Lower lobe of right lung (tissue), 2 donors: ENCODE data around the gene TMEM156. TPM values are rescaled to one million over a fixed set of nuclear protein-coding genes. Genes with fewer than 3 reads are reported as not detected.

Experiments used
- ATAC-seq, 2 donors: fragments of 200-7000 bp; cut with Tn5 transposase; one replicate each; pipeline ENCODE4 v1.9.1; 2020 to 2022; ENCODE audit warnings: mild to moderate bottlenecking in 2 of 2, moderate library complexity in 2 of 2
- DNase-seq: peaks from one replicate; pipeline ENCODE4 v3.0.0-alpha.2; 2020
- H3K27ac ChIP-seq: fragments of 200-600 bp; one replicate; pipeline ENCODE4 v1.8.0; 2022
- H3K27me3 ChIP-seq: fragments of 200-600 bp; one replicate; pipeline ENCODE4 v1.8.0; 2022; ENCODE audit warnings: low read depth
- H3K36me3 ChIP-seq: fragments of 200-600 bp; one replicate; pipeline ENCODE4 v1.8.0; 2022; ENCODE audit warnings: mild to moderate bottlenecking
- H3K4me1 ChIP-seq: fragments of 200-600 bp; one replicate; pipeline ENCODE4 v1.8.0; 2022
- H3K4me3 ChIP-seq: fragments of 200-600 bp; one replicate; pipeline ENCODE4 v1.8.0; 2022; ENCODE audit warnings: mild to moderate bottlenecking
- H3K9me3 ChIP-seq: fragments of 200-600 bp; one replicate; pipeline ENCODE4 v1.8.0; 2022
- intact Hi-C: fragments of 100-400 bp; cut with DNase I; formaldehyde crosslinking; loops from one replicate; pipeline ENCODE4 v1.11.0; 2022
- total RNA-seq: library from RNA; stranded (reverse); fragmentation: NEBNext Ultra II Directional; extraction: Animal tissue kit (Norgen Biotek cat#: 25700); gene quantifications from one replicate; pipeline ENCODE4 v1.2.1, GENCODE V29; 2021
- TF ChIP-seq, protein P1 (sequence below): fragments of 200-600 bp; IDR thresholded peaks from one replicate; pipeline ENCODE4 v1.8.0; 2022; ENCODE audit warnings: antibody characterized with exemption, mild to moderate bottlenecking
- donor health status: DM: no; HTN: yes; CAD: no; lungs with severe emphysema.

The TMEM156 gene
- total RNA-seq, 1 donor from 2014 or later: 0.62 TPM

DNA sequence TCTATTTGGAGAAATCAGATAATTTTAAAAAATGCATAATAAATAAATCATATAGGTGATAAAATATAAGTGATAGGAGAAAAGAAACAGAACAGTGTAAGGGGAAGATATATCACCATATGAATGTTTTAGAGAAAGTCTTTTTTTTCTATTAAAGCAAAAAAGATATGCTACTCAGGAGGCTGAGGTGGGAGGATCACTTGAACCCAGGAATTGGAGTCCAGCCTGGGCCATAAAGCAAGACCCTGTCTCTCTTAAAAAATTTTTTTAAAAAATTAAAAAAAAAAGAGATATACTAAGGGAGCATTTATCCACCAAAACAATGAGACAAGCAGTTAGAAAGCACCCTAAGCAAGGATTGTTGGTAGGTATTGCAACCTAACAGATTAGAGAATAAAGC, 6.1 kb downstream of the TMEM156 start:
- Histone ChIP-seq H3K27me3 (no peaks in the 10 kb centered on the region), H3K36me3 (no peaks in the 10 kb centered on the region), H3K27ac (no peak overlapping the region), H3K9me3 (no peaks in the 10 kb centered on the region), H3K4me1 (no peaks in the 10 kb centered on the region), H3K4me3 (no peak overlapping the region)
- DNase-seq (no peak), ATAC-seq (no peak)
- TF ChIP-seq, protein P1, sequence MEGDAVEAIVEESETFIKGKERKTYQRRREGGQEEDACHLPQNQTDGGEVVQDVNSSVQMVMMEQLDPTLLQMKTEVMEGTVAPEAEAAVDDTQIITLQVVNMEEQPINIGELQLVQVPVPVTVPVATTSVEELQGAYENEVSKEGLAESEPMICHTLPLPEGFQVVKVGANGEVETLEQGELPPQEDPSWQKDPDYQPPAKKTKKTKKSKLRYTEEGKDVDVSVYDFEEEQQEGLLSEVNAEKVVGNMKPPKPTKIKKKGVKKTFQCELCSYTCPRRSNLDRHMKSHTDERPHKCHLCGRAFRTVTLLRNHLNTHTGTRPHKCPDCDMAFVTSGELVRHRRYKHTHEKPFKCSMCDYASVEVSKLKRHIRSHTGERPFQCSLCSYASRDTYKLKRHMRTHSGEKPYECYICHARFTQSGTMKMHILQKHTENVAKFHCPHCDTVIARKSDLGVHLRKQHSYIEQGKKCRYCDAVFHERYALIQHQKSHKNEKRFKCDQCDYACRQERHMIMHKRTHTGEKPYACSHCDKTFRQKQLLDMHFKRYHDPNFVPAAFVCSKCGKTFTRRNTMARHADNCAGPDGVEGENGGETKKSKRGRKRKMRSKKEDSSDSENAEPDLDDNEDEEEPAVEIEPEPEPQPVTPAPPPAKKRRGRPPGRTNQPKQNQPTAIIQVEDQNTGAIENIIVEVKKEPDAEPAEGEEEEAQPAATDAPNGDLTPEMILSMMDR: no peak
- intact Hi-C loops: no loop called here

DNA sequence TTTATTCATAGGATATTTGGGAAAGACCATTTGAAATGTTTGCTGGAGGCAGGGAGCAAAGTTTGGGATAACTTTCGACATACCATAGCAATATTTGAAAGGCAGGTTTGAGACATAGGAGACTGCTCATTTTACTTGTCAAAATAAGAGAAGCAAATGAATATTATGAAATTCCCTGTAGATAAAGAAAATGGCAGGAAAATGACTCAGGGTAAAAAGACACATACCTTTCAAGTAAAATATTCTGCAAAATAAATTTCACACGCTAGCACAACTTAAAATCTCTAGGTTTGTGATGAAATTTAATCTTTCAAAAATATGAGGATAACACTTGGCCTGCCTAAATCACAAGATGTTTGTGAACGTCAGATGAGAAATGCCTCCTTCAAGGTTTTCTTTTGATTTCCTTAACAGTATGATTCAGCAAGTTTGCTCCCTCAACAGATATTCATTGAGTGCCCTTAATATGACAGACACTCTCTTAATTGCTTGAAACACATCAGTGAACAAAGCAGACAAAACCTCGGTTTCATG, 6.6 kb downstream of the TMEM156 start:
- intact Hi-C loops: no loop called here
- H3K27ac ChIP-seq: no peak overlapping the region
- ATAC-seq (no peak), DNase-seq (no peak)
- no peaks in the 10 kb centered on the region for H3K36me3 ChIP-seq
- no peak overlapping the region for H3K4me3 ChIP-seq
- no peaks in the 10 kb centered on the region for H3K4me1 ChIP-seq
- H3K9me3 ChIP-seq: no peaks in the 10 kb centered on the region
- TF ChIP-seq, protein P1: no peak
- H3K27me3 ChIP-seq: no peaks in the 10 kb centered on the region

DNA sequence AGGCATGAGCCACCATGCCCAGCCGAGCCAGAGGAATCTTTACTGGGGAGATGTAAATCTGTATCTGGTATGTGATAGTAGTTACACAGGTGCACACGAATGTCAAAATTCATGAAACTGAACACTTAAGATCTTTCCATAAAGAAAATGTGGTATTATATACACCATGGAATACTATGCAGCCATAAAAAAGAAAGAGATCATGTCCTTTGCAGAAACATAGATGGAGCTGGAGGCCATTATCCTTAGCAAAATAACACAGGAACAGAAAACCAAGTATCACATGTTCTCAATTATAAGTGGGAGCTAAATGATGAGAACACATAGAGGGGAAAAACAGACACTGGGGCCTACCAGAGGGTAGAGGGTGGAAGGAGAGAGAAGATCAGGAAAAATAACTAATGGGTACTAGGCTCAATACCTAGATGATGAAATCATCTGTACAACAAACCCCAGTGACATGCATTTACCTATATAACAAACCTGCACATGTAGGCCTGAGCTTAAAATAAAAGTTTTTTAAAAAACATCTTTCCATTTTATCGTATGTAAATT, 7.8 kb downstream of the TMEM156 start:
- Histone ChIP-seq H3K4me1 (no peaks in the 10 kb centered on the region), H3K27me3 (no peaks in the 10 kb centered on the region), H3K4me3 (no peak overlapping the region), H3K36me3 (no peaks in the 10 kb centered on the region), H3K9me3 (no peaks in the 10 kb centered on the region), H3K27ac (no peak overlapping the region)
- DNase-seq: no peak
- TF ChIP-seq, protein P1: no peak
- intact Hi-C loops: no loop called here
- ATAC-seq: no peak

DNA sequence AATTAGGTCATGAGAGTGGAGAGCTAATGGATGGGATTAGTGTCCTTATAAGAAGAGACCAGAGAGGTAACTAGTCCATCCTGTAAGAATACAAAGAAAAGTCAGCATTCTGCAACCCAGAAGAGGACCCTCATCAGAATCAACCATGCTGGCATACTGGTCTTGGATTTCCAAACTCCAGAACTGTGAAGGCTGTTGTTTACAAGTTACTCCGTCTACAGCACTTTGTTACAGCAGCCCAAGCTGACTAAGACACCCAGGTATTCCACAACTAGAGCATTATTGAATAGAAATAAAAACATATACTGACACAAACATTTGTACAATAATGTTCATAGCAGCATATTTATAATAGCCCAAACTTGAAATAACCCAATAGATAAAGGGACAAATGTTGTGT, 9.2 kb downstream of the TMEM156 start:
- Histone ChIP-seq H3K9me3 (no peaks in the 10 kb centered on the region), H3K4me1 (no peaks in the 10 kb centered on the region), H3K4me3 (no peak overlapping the region), H3K27ac (no peak overlapping the region), H3K36me3 (no peaks in the 10 kb centered on the region), H3K27me3 (no peaks in the 10 kb centered on the region)
- TF ChIP-seq, protein P1: no peak
- intact Hi-C loops: no loop called here
- no peak for ATAC-seq
- DNase-seq: no peak

DNA sequence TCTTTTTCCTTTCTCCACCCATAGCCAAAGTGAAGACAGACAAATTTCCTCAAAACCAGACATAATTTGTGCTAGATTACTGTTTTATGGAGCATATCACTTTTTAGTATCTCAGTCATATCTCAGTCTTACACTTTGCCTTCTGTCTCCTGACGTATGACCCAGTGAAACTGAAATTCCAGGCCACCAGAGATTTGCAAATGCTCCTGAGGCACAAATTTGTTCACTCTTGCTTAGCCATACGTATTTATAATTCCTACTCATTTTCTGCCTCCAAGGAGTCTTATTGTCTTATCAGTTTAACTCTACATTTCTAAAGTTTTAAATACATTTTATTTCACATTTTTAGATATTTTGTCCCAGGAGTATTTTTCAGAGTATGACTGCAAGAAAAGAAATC, 10.0 kb downstream of the TMEM156 start:
- Histone ChIP-seq H3K27me3 (no peaks in the 10 kb centered on the region), H3K4me3 (no peak overlapping the region), H3K27ac (no peak overlapping the region), H3K36me3 (no peaks in the 10 kb centered on the region), H3K9me3 (no peaks in the 10 kb centered on the region), H3K4me1 (no peaks in the 10 kb centered on the region)
- intact Hi-C loops: no loop called here
- ATAC-seq (no peak), DNase-seq (no peak)
- TF ChIP-seq, protein P1: no peak
